ENCODE measurements around the gene EFCAB6. TPM values are rescaled to one million over a fixed set of nuclear protein-coding genes. Genes with fewer than 3 reads are reported as not detected.

The EFCAB6 gene
- total and polyA plus RNA-seq, 5 experiments from 2014 or later = 0.14 to 1.7 (median 0.58) TPM; not detected in 2

GRCh38 chr22:43532301-43533155 is 279.6 kb downstream of the EFCAB6 start:
- no peak overlapping the region for H3K27ac Mint-ChIP-seq
- DNase-seq = no peak
- no peak overlapping the region for H3K4me3 Mint-ChIP-seq
- peaks cover 0 to 3% (median 0%) of the 10 kb centered on the region in 9 donors for H3K9me3 Mint-ChIP-seq
- no peak for ATAC-seq
- POLR2A ChIA-PET = no interaction called here
- no peaks in the 10 kb centered on the region for H3K4me1 Mint-ChIP-seq
- H3K36me3 Mint-ChIP-seq = no peaks in the 10 kb centered on the region
- H3K27me3 Mint-ChIP-seq = peaks cover 0 to 18% (median 3%) of the 10 kb centered on the region in 5 donors

DNA sequence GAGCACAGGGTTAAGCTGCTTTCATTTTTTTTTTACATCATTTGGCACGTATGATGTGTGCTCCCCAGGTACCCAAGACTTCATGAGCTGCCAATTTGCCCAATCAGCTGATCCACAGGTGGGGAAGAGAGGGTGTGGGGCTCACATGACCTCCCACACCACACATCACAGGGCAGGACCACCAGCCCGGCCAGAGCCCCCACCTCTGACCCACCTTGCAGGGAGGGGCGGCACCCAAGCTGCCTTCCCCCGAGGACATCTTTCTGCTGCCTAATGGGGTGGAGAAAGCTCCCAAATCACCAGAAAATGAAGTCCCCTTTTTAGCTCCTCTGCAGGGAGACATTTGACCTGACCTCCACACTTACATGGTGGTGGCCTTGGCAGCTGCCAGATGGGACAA is 280.5 kb downstream of the EFCAB6 start:
- H3K27me3 Mint-ChIP-seq = peaks cover 0 to 24% (median 9%) of the 10 kb centered on the region in 5 donors
- DNase-seq = no peak
- H3K27ac Mint-ChIP-seq = no peak overlapping the region
- ATAC-seq = no peak
- H3K9me3 Mint-ChIP-seq = peaks cover 0 to 3% (median 0%) of the 10 kb centered on the region in 9 donors
- POLR2A ChIA-PET = no interaction called here
- H3K36me3 Mint-ChIP-seq = no peaks in the 10 kb centered on the region
- H3K4me1 Mint-ChIP-seq = no peaks in the 10 kb centered on the region
- H3K4me3 Mint-ChIP-seq = no peak overlapping the region

- POLR2A ChIA-PET = no interaction called here
- H3K9me3 Mint-ChIP-seq = no peaks in the 10 kb centered on the region
- no peaks in the 10 kb centered on the region for H3K36me3 Mint-ChIP-seq
- H3K4me1 Mint-ChIP-seq = no peaks in the 10 kb centered on the region
- ATAC-seq (no peak), DNase-seq (no peak)
- no peak overlapping the region for H3K4me3 Mint-ChIP-seq
- no peak overlapping the region for H3K27ac Mint-ChIP-seq
- peaks cover 0 to 35% (median 14%) of the 10 kb centered on the region in 5 donors for H3K27me3 Mint-ChIP-seq
These were observed 281.5 kb downstream of the EFCAB6 start for GRCh38 chr22:43530349-43531201.

DNA sequence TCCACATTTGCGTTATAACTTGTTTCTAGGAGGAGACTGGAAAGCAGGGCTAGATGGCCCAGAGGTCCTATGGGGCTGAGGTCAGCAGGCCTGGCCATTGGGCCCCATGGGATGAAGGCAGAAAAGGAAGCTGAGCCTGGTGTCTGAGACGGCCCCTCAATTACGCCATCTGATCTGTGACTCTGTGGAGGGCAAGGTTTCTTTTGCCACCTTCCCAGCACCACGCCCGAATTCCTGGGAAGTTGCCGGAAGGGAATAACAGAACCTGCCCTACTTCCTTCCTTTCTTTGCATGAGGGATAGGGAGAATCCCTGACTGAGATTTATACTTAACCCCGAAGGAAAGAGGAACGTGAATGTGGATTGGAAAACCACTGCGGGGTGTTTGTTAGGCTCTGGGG is 282.2 kb downstream of the EFCAB6 start:
- no peak for ATAC-seq
- H3K9me3 Mint-ChIP-seq = no peaks in the 10 kb centered on the region
- H3K27ac Mint-ChIP-seq = peak overlapping the region in 1 of 10 donors; percentile 34
- peaks cover 0 to 42% (median 17%) of the 10 kb centered on the region in 5 donors for H3K27me3 Mint-ChIP-seq
- POLR2A ChIA-PET = no interaction called here
- H3K4me3 Mint-ChIP-seq = no peak overlapping the region
- no peaks in the 10 kb centered on the region for H3K36me3 Mint-ChIP-seq
- H3K4me1 Mint-ChIP-seq = no peaks in the 10 kb centered on the region
- no peak for DNase-seq

GRCh38 chr22:43529461-43529860 is 282.6 kb downstream of the EFCAB6 start:
- H3K4me3 Mint-ChIP-seq = no peak overlapping the region
- no peaks in the 10 kb centered on the region for H3K36me3 Mint-ChIP-seq
- POLR2A ChIA-PET = no interaction called here
- H3K4me1 Mint-ChIP-seq = no peaks in the 10 kb centered on the region
- H3K27ac Mint-ChIP-seq = no peak overlapping the region
- DNase-seq (no peak), ATAC-seq (no peak)
- H3K27me3 Mint-ChIP-seq = peaks cover 0 to 46% (median 18%) of the 10 kb centered on the region in 5 donors
- no peaks in the 10 kb centered on the region for H3K9me3 Mint-ChIP-seq

DNA sequence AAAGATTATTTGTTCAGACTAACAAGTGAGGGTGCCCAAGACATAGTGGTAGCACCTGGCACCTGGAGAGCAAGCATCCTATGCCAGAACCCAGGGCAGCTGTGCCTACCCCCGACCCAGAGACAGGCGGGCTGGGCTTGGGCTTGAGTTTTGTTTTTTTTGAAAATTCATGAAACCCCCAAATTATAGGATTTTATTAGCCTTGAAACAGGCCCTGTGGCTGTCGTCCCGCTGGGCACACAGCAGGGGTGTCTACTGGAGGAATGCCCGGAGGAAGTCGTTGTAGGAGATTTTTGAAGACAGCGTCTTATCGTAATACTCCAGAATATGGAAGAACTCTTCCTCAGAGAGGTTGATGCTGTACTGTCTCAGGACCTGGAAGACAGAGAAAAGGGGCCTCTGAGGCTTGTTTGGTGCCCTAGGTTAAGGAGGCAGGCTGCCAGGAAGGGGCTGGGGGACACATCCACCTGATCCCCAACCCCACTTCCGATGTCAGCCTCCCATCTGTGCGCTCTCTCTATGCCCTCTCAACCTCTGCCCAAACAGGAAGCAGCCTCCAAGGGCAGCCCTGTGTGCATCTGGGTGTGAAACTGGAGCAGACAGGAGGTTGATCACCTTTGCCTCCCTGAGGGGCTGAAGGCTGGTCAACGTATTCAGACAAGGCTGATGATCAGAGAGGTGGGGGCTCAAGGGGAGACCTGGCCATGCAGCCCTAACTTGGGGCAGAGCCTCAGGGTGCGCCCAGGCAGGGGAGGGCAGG is 283.3 kb downstream of the EFCAB6 start:
- no peaks in the 10 kb centered on the region for H3K9me3 Mint-ChIP-seq
- H3K27ac Mint-ChIP-seq = no peak overlapping the region
- no peak overlapping the region for H3K4me3 Mint-ChIP-seq
- no peaks in the 10 kb centered on the region for H3K36me3 Mint-ChIP-seq
- POLR2A ChIA-PET = no interaction called here
- DNase-seq = no peak
- H3K4me1 Mint-ChIP-seq = no peaks in the 10 kb centered on the region
- peaks cover 0 to 46% (median 18%) of the 10 kb centered on the region in 5 donors for H3K27me3 Mint-ChIP-seq
- no peak for ATAC-seq

DNA sequence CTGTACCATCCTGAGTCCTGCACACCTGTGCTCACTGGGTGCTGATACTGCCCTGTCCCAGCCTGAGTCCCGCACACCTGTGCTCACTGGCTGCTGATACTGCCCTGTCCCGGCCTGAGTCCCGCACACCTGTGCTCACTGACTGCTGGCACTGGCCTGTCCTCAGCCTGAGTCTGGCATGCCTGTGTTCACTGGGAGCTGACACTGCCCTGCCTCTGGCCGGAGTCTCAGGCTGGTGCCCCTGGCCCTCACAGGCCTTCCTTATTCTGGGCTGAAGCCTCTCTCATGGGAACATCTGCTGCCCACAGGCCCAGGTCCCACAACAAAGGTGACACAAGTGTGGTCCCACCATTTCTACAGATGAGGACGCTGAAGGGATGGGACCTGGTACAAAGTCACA is 285.2 kb downstream of the EFCAB6 start:
- POLR2A ChIA-PET = no interaction called here
- Mint-ChIP-seq H3K4me1 (no peaks in the 10 kb centered on the region), H3K9me3 (no peaks in the 10 kb centered on the region), H3K36me3 (no peaks in the 10 kb centered on the region), H3K27ac (no peak overlapping the region), H3K4me3 (no peak overlapping the region), H3K27me3 (peaks cover 0 to 46% (median 13%) of the 10 kb centered on the region in 5 donors)
- no peak for DNase-seq
- no peak for ATAC-seq

- ATAC-seq (no peak), DNase-seq (peak in 1 of 10 donors; percentile 54)
- H3K4me3 Mint-ChIP-seq = peak overlapping the region in 1 of 10 donors; percentile 20
- POLR2A ChIA-PET = no interaction called here
- H3K36me3 Mint-ChIP-seq = no peaks in the 10 kb centered on the region
- H3K27ac Mint-ChIP-seq = no peak overlapping the region
- no peaks in the 10 kb centered on the region for H3K9me3 Mint-ChIP-seq
- no peaks in the 10 kb centered on the region for H3K4me1 Mint-ChIP-seq
- peaks cover 0 to 46% (median 13%) of the 10 kb centered on the region in 5 donors for H3K27me3 Mint-ChIP-seq
These were observed 285.9 kb downstream of the EFCAB6 start for GRCh38 chr22:43526117-43526655.

DNA sequence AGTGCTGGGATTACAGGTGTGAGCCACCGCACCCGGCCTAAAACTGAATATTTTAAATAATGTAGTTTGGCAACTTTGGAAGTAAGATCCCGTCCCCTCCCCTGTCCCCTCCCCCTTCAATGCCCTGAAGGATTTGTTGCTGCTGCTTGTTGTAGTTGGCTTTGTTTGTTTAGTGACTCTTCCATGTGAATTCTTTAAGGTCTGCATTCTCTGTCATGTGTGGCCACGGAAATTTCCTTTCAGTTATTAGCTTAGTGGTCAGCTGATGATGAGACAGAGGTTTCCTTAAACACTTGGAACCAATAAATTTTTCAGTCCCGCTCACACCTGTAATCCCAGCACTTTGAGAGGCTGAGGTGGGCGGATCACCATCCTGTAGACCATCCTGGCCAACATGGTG is 290.4 kb downstream of the EFCAB6 start:
- Mint-ChIP-seq H3K36me3 (no peaks in the 10 kb centered on the region), H3K27me3 (peaks cover 1 to 23% (median 8%) of the 10 kb centered on the region in 5 donors), H3K27ac (no peak overlapping the region), H3K9me3 (no peaks in the 10 kb centered on the region), H3K4me1 (no peaks in the 10 kb centered on the region), H3K4me3 (no peak overlapping the region)
- POLR2A ChIA-PET = no interaction called here
- DNase-seq (peak in 1 of 10 donors; percentile 6), ATAC-seq (no peak)

DNA sequence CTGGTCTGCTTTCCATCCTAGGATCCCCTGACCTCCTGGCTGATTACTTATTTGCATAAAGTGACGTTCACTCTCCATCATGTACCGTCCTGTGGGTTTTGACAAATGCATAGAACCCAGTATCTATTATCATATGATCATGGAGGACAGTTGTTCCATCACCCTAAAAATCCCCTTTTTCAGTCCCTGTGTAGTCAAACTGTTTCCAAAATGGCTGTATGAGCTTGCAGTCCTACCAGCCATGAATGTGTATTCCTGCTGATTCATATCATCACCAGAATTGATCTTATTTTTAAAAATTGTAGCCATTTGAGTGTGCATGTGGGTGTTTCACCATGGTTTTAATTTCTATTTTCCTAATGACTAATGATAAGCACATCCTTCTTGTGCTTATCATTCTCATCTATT is 291.5 kb downstream of the EFCAB6 start:
- POLR2A ChIA-PET = interaction anchor here (0.7 kb wide), 1 partner anchor 147 kb away, joined by 3 read pairs; no protein-coding TSS in a partner anchor
- Mint-ChIP-seq H3K4me3 (no peak overlapping the region), H3K27me3 (peaks cover 1 to 12% (median 3%) of the 10 kb centered on the region in 5 donors), H3K9me3 (no peaks in the 10 kb centered on the region), H3K36me3 (no peaks in the 10 kb centered on the region), H3K4me1 (no peaks in the 10 kb centered on the region), H3K27ac (no peak overlapping the region)
- DNase-seq = no peak
- no peak for ATAC-seq

GRCh38 chr22:43516996-43517635 is 295.0 kb downstream of the EFCAB6 start:
- H3K9me3 Mint-ChIP-seq = no peaks in the 10 kb centered on the region
- no peak for ATAC-seq
- POLR2A ChIA-PET = no interaction called here

GRCh38 chr22:43516386-43516785 is 295.7 kb downstream of the EFCAB6 start:
- Mint-ChIP-seq H3K36me3 (no peaks in the 10 kb centered on the region), H3K9me3 (no peaks in the 10 kb centered on the region), H3K4me3 (no peak overlapping the region), H3K27me3 (peaks cover 0 to 6% (median 1%) of the 10 kb centered on the region in 5 donors), H3K4me1 (no peaks in the 10 kb centered on the region), H3K27ac (no peak overlapping the region)
- POLR2A ChIA-PET = no interaction called here
- DNase-seq (peak in 1 of 10 donors; percentile 53), ATAC-seq (no peak)

More at GRCh38 chr22:43516996-43517635, 295.0 kb downstream of the EFCAB6 start:
- DNase-seq = peak in 1 of 10 donors; percentile 40
- Mint-ChIP-seq H3K36me3 (no peaks in the 10 kb centered on the region), H3K4me3 (no peak overlapping the region), H3K4me1 (no peaks in the 10 kb centered on the region), H3K27ac (no peak overlapping the region), H3K27me3 (peaks cover 0 to 6% (median 1%) of the 10 kb centered on the region in 5 donors)
